ENCODE results near the gene SMC1B. TPM values are rescaled to one million over a fixed set of nuclear protein-coding genes. Genes with fewer than 3 reads are reported as not detected.

The SMC1B gene
- polyA plus RNA-seq, 1 donor, result 0.27 TPM

Other genes with a start within 250 kb of the SMC1B start
- gene NUP50, start 249.7 kb downstream of the SMC1B start, polyA plus RNA-seq, result 40.8 TPM
- 21.8 TPM for gene KIAA0930, start 172.7 kb downstream of the SMC1B start, polyA plus RNA-seq
- gene UPK3A, start 128.7 kb downstream of the SMC1B start, polyA plus RNA-seq, result 113 TPM
- gene FAM118A, start 103.7 kb downstream of the SMC1B start, polyA plus RNA-seq, result 72.0 TPM
- gene RIBC2, start 94 bp upstream of the SMC1B start, polyA plus RNA-seq, result 4.7 TPM
- gene FBLN1, start 89.3 kb upstream of the SMC1B start, polyA plus RNA-seq, result 70.4 TPM